Right lobe of liver (tissue), 4 donors: ENCODE data around the gene SYNDIG1L.

Experiments
- CTCF ChIP-seq, 4 donors: fragments of 200-600 bp in 3 of 4; fragments of 450-650 bp in 1 of 4; IDR thresholded peaks; one replicate each; pipeline versions ENCODE4 v1.5.1 to v1.8.0; 2016 to 2022; ENCODE audit warnings: antibody characterized with exemption in 4 of 4, mild to moderate bottlenecking in 2 of 4
- POLR2A ChIP-seq: fragments of 450-650 bp; IDR thresholded peaks from one replicate; pipeline ENCODE4 v1.6.1; 2017; ENCODE audit warnings: antibody characterized with exemption, mild to moderate bottlenecking
- donor health status: DM: no; HTN: no; CAD: no.
- donor health status: DM: no; HTN: no; CAD: no.
- donor health status: DM: no; HTN: yes; CAD: no.

DNA sequence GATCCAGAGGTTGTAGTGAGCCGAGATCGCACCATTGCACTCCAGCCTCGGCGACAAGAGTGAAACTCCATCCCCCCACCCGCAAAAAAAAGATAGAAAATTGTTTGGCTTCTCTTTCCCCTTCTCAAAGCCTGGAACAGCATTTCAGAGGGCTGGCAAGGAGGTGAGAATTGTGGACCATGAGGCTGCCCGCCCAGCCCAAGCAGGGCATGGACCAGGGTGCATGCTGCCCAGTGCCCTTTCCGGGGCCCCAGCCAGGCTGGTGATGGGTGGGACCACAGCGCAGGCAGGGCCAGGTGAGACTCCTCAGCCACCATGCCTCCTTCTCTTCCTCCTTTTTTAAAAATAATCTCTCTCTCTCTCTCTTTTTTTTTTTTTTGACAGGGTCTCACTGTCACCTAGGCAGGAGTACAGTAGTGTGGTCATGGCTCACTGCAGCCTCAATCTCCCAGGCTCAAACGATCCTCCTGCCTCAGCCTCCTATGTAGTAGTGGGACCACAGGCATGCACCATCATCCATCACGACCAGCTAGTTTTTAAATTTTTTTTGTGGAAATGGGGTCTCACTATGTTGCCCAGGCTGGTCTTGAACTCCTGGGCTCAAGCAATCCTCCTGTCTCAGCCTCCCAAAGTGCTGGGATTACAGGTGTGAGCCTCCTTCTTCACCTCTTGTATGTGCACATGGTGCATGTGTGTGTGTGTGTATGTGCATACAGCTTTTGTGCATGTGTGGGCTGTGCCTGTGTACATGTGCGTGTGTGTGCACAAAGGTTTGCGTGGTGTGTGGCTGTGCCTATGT lies 22.2 kb downstream of the SYNDIG1L start:
- TF ChIP-seq CTCF (IDR thresholded peaks at IDR 0.05), result no peak
- TF ChIP-seq POLR2A, result no peak
